OCI-LY3 (cell line): ENCODE data around the gene EFL1.
A peak's percentile ranks its signal among the peaks of the same experiment; 100 is the strongest.
"Not testable (repeated sequence)": the region's sequence is repeated elsewhere in the genome, so short reads cannot be mapped to it uniquely, and the experiment has no call there.

Experiments
- H2AFZ ChIP-seq: fragments of 200-600, 300-600 bp; shearing (Covaris generic); 2 replicates; pipeline ENCODE4 v1.6.0; 2014; ENCODE audit warnings: antibody characterized with exemption, low read depth, low read length
- H3K27ac ChIP-seq: fragments of 200-600, 300-600 bp; sonication (generic); 2 replicates; pipeline ENCODE4 v1.5.1; 2014; ENCODE audit warnings: mild to moderate bottlenecking, low read length, moderate library complexity, mixed read lengths
- H3K27me3 ChIP-seq: fragments of 200-600, 300-600 bp; sonication (generic); 2 replicates; pipeline ENCODE4 v1.6.1; 2014; ENCODE audit warnings: low read depth, low read length, mixed read lengths
- H3K36me3 ChIP-seq: fragments of 200-600, 300-600 bp; sonication (generic); replicated peaks from 2 replicates; pipeline ENCODE3; 2014; ENCODE audit warnings: low read depth, low read length, mixed read lengths
- H3K4me1 ChIP-seq: fragments of 300-600, 200-600 bp; sonication (generic); 2 replicates; pipeline ENCODE4 v1.6.1; 2014; ENCODE audit warnings: low read length, mixed read lengths
- H3K4me2 ChIP-seq: fragments of 200-600, 300-600 bp; sonication (generic); 2 replicates; pipeline ENCODE4 v1.6.1; 2014; ENCODE audit warnings: low read length, mixed read lengths
- H3K4me3 ChIP-seq: fragments of 300-600, 200-600 bp; sonication (generic); 2 replicates; pipeline ENCODE4 v1.5.1; 2014; ENCODE audit warnings: antibody characterized with exemption, mild to moderate bottlenecking, low read length, moderate library complexity
- H3K79me2 ChIP-seq: fragments of 300-600, 200-600 bp; shearing (Covaris generic); 2 replicates; pipeline ENCODE4 v1.6.1; 2014; ENCODE audit warnings: mild to moderate bottlenecking, low read length, mixed read lengths
- H3K9ac ChIP-seq: fragments of 300-600, 200-600 bp; shearing (Covaris generic); 2 replicates; pipeline ENCODE4 v1.6.0; 2014; ENCODE audit warnings: mild to moderate bottlenecking, low read length, moderate library complexity
- H3K9me3 ChIP-seq: fragments of 200-600, 300-600 bp; shearing (Covaris generic); 2 replicates; pipeline ENCODE4 v1.6.1; 2014; ENCODE audit warnings: low read length, mixed read lengths; ENCODE audit not compliant: insufficient read depth
- H4K20me1 ChIP-seq: fragments of 200-600, 300-600 bp; sonication (generic); 2 replicates; pipeline ENCODE4 v1.6.1; 2016; ENCODE audit warnings: low read length, mixed read lengths; ENCODE audit not compliant: insufficient read depth
- EZH2phosphoT487 ChIP-seq: fragments of 200-600 bp; shearing (Covaris generic); IDR thresholded peaks from 2 replicates; pipeline ENCODE4 v1.6.1; 2018; ENCODE audit warnings: antibody characterized with exemption, mixed run types, low read depth
- TF ChIP-seq, protein P1 (sequence below): fragments of 200-600, 300-600 bp; sonication (generic); IDR thresholded peaks from 2 replicates; pipeline ENCODE4 v1.5.1; 2014; ENCODE audit warnings: antibody characterized with exemption, low read length, low read depth

The EFL1 gene

DNA sequence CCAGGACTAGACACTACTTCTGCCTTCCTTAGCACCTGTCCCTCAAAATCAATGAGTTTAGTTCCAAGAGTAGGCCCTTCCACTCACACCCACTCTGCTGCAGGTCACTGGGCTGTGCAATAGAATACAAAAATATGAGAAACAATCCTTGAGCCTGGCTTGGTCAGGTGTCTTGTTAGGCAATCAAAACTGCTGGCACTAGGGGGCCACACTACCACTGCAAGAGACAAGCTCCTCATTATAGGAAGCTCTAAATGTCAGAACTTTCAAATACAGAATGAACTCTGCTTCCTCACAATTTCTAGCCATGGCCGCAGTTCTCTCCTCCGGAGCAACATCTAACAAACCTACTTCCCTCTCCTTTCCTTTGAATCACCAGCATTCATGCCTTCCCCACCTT, 41.0 kb downstream of the EFL1 start:
- not testable (repeated sequence) for H3K9me3 ChIP-seq, H2AFZ ChIP-seq, H3K4me3 ChIP-seq, H3K27me3 ChIP-seq, H3K4me2 ChIP-seq, H4K20me1 ChIP-seq, H3K79me2 ChIP-seq, H3K4me1 ChIP-seq, H3K27ac ChIP-seq, H3K9ac ChIP-seq, H3K36me3 ChIP-seq
- TF ChIP-seq, protein P1, sequence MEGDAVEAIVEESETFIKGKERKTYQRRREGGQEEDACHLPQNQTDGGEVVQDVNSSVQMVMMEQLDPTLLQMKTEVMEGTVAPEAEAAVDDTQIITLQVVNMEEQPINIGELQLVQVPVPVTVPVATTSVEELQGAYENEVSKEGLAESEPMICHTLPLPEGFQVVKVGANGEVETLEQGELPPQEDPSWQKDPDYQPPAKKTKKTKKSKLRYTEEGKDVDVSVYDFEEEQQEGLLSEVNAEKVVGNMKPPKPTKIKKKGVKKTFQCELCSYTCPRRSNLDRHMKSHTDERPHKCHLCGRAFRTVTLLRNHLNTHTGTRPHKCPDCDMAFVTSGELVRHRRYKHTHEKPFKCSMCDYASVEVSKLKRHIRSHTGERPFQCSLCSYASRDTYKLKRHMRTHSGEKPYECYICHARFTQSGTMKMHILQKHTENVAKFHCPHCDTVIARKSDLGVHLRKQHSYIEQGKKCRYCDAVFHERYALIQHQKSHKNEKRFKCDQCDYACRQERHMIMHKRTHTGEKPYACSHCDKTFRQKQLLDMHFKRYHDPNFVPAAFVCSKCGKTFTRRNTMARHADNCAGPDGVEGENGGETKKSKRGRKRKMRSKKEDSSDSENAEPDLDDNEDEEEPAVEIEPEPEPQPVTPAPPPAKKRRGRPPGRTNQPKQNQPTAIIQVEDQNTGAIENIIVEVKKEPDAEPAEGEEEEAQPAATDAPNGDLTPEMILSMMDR: peak; percentile 34

DNA sequence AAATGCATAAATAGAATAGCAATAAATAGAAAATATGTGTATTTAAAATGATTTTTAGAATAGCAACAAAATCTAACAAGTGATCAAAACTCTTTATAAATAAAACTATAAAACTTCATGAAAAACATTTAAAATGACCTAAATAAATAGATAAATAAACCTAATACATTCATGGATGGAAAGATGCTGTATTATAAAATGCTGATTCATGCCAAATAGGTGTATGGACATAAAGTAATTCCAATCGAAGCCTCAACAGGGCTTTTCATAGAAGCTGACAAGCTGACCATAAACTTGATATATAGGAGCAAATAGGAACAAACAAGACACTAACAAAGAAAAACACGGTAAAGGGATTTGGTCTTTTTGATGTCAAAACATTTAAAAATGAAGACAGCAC, 46.4 kb downstream of the EFL1 start:
- H3K4me1 ChIP-seq, H3K27me3 ChIP-seq, H3K9ac ChIP-seq, H3K27ac ChIP-seq, H3K36me3 ChIP-seq, H3K9me3 ChIP-seq, H4K20me1 ChIP-seq, H3K4me3 ChIP-seq, H3K79me2 ChIP-seq, H2AFZ ChIP-seq, H3K4me2 ChIP-seq: not testable (repeated sequence)

DNA sequence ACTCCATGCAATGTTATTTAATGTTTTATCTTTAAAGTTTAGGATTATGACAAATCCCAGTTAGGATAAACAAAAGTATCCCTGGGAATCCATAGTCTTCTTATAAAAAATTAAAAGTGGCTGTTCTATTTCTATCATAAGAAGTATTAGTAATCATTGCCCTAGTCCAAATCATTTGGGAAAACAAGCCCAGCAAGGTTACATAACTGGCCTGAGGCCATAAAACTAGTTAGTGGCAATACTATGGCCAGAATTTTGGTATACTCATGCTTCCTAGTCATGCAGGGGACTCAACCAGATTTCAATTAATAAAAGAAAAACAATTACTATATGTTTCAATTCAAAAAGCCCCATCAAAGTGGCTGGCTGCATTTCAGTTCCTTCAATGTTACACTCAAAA, 50.3 kb downstream of the EFL1 start:
- H3K4me2 ChIP-seq, H3K4me1 ChIP-seq, H2AFZ ChIP-seq, H3K27me3 ChIP-seq, H3K9me3 ChIP-seq, H3K27ac ChIP-seq, H4K20me1 ChIP-seq, H3K9ac ChIP-seq, H3K36me3 ChIP-seq, H3K4me3 ChIP-seq, H3K79me2 ChIP-seq: not testable (repeated sequence)

DNA sequence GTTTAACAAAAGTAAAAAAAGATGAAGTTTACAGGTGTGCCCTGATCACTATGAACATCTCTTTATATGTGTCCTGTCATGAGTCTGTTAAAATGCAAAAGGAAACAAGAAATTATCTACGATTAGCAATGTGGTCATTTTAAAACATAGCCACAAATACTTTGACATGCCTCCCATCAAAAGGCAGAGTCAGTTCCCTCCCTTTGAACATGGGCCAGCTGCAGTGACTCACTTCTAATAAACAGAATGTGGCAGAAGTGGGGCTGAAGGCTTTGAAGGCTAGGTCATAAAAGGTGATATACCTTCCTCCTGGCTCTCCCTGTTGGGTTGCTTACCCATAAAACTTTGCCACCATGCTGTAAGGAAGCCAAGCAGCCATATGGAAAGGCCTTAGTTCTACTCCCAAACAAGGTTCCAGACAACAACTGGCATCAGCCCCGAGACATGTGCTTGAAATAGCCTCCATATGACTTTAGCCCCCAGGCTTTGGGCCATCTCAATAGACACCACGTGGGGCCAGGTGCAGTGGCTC, 52.4 kb downstream of the EFL1 start:
- H3K4me2 ChIP-seq, H3K4me1 ChIP-seq, H3K9ac ChIP-seq, H3K79me2 ChIP-seq, H3K4me3 ChIP-seq, H3K27me3 ChIP-seq, H3K9me3 ChIP-seq, H3K36me3 ChIP-seq, H2AFZ ChIP-seq, H4K20me1 ChIP-seq, H3K27ac ChIP-seq: not testable (repeated sequence)

DNA sequence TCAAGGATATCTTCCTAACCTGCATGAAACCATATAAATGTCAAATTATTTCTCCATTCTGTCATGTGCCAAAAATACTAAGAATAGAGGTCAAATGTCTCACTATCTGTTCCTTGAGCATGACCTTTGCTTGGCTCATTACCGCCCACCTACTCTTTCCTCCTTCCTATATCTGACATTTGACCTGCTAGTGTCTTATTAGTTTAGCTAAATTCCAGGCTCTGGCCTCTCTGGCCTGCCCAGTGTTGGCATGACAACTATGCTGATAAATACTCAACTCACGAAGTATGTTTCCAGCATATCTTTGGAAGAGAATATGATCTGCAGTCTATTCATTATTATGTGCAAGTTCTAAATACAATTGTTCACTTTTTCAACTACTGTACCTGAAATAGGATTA, 58.0 kb downstream of the EFL1 start:
- H3K4me1 ChIP-seq, H3K4me3 ChIP-seq, H2AFZ ChIP-seq, H3K27ac ChIP-seq, H3K36me3 ChIP-seq, H3K9ac ChIP-seq, H3K4me2 ChIP-seq, H3K9me3 ChIP-seq, H4K20me1 ChIP-seq, H3K79me2 ChIP-seq, H3K27me3 ChIP-seq: not testable (repeated sequence)

DNA sequence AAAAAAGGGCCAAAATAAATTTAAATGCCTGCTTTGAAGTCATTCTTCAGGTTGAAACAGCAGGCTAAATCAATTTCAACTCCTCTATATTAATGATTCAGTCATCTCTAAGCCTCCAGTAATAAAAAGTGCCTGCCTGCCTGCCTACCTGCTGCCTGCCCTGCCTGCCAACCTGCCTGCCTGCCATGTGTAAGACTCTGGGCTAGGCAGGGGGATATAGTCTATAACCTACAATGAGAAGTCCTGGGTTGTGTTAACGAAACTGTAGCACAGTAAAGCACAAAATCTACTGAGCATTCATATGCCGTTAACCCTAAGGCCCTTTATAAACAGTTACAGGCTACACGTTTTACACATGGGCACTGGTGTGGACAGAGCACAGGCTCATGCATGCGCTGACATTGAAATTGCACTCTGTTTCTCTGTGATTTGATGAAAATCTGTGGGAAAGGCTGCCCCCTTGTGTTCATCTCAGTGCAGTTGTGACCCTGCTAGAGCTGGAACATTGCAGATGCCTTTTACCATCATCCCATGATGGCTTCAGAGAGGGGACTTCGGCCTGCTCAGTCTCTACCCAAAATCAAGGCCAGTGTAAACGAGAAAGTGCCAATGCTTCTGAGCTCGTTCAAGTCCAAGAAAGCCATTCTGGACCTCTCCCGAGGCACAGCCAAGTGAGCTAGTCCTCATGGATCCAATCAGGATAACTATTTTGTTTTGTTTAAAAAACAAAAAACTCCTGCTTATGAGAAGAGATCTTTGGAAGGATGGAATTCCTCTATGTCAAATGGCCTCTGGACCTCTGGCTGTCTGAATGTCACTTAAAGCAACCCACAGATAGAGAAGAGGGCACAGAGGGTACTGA, 64.6 kb downstream of the EFL1 start:
- H3K4me2 ChIP-seq: no peak overlapping the region
- no peaks in the 10 kb centered on the region for H4K20me1 ChIP-seq
- H3K4me1 ChIP-seq: no peaks in the 10 kb centered on the region
- H3K4me3 ChIP-seq: no peak overlapping the region
- no peaks in the 10 kb centered on the region for H3K27me3 ChIP-seq
- no peak overlapping the region for H3K27ac ChIP-seq
- no peaks in the 10 kb centered on the region for H3K9me3 ChIP-seq
- no peak overlapping the region for H3K9ac ChIP-seq
- TF ChIP-seq, protein P1: peak; percentile 81
- no peak for TF ChIP-seq EZH2phosphoT487
- H2AFZ ChIP-seq: no peak overlapping the region
- no peaks in the 10 kb centered on the region for H3K36me3 ChIP-seq
- no peaks in the 10 kb centered on the region for H3K79me2 ChIP-seq
